GM12878 (cell line): ENCODE measurements around the gene ZFP3.

Source experiments
- BCL11A ChIP-seq: IDR thresholded peaks from 2 replicates; pipeline ENCODE4 v1.6.1; 2011; ENCODE audit warnings: low read depth, low read length
- BRCA1 ChIP-seq: IDR thresholded peaks from 2 replicates; pipeline ENCODE4 v1.6.1; 2011; ENCODE audit warnings: low read depth, low read length, improper control_type of control experiment
- CTCF ChIP-seq, 3 experiments: IDR thresholded peaks in 2 of 3; conservative IDR thresholded peaks in 1 of 3; 2 replicates each; pipeline ENCODE4 v1.5.1; 2011; ENCODE audit warnings: low read depth in 3 of 3, low read length in 3 of 3, mild to moderate bottlenecking in 3 of 3, control low read depth in 2 of 3, moderate library complexity in 2 of 3, inconsistent platforms in 1 of 3, mixed read lengths in 1 of 3; ENCODE audit not compliant: control insufficient read depth in 2 of 3, insufficient read depth in 1 of 3; ENCODE audit errors: extremely low read depth in 1 of 3
- EZH2 ChIP-seq: IDR thresholded peaks from 2 replicates; pipeline ENCODE4 v1.6.1; 2012; ENCODE audit warnings: low read depth, mild to moderate bottlenecking, control low read depth, inconsistent platforms, low read length, borderline replicate concordance; ENCODE audit not compliant: control insufficient read depth
- NRF1 ChIP-seq: conservative IDR thresholded peaks from 2 replicates; pipeline ENCODE4 v1.6.1; 2011; ENCODE audit warnings: mild to moderate bottlenecking, low read depth, low read length, improper control_type of control experiment
- TF ChIP-seq, protein P1 (sequence below): IDR thresholded peaks from 2 replicates; pipeline ENCODE4 v1.6.1; 2012; ENCODE audit warnings: low read length, inconsistent platforms

DNA sequence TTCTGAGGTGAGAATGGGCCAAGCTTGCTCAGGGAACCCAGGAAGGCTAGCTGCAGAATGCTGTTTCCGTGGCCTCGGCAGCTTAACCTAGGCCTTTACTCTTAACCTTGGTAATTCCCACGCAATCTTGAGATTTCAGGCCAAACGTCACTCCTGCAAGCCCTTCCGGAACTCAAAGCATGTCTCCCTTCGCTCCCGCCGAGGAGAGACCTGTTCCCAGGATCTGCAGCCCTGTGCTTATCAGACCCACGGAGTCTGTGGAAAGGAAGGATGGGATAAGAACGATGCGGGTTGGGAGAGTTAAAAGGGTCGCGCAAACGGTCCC, 524 bp upstream of the ZFP3 start:
- TF ChIP-seq EZH2 = no peak
- TF ChIP-seq, protein P1, sequence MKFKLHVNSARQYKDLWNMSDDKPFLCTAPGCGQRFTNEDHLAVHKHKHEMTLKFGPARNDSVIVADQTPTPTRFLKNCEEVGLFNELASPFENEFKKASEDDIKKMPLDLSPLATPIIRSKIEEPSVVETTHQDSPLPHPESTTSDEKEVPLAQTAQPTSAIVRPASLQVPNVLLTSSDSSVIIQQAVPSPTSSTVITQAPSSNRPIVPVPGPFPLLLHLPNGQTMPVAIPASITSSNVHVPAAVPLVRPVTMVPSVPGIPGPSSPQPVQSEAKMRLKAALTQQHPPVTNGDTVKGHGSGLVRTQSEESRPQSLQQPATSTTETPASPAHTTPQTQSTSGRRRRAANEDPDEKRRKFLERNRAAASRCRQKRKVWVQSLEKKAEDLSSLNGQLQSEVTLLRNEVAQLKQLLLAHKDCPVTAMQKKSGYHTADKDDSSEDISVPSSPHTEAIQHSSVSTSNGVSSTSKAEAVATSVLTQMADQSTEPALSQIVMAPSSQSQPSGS = no peak
- TF ChIP-seq BRCA1 = no peak
- no peak for TF ChIP-seq BCL11A
- TF ChIP-seq CTCF (IDR thresholded peaks at IDR 0.05 in 2 of 3, conservative IDR thresholded peaks at IDR 0.05 in 1 of 3; ENCODE audit: control insufficient read depth in 2 of 3, extremely low read depth in 1 of 3, insufficient read depth in 1 of 3, low read depth in 3 of 3, low read length in 3 of 3) = no peak
- TF ChIP-seq NRF1 = no peak
